ENCODE data around the gene STK26.
"Not testable (repeated sequence)": the region's sequence is repeated elsewhere in the genome, so short reads cannot be mapped to it uniquely, and the experiment has no call there.

STK26 gene

DNA sequence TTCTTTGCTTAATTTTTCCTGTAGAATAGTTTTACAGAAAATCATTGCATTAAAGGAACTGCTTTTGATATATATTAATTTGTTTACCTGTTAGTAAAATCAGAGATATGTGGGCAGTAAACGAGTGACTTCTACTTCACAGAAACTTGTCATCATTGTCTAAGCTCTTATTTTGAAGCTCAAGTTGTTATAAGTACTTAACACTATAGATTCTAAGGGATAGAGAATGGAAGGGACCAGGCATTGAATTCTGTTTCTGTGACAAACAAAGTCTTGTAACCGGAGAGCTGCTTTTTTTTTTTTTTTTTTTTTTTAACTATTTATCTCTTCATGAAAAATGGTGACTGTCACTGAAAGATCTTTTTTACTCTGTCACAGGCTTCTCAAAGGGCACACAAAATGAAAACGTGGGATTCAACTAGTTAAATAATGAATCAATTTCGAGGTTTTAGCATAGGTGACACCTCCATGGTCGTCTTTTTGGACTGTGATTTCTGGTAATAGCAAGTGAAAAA is 14.4 kb downstream of the STK26 start:
- no peaks in the 10 kb centered on the region for H3K36me3 ChIP-seq (ENCODE audit: control insufficient read depth in 2 of 2, insufficient read depth in 2 of 2, low read length in 2 of 2)
- no peak overlapping the region for H3K4me3 ChIP-seq (ENCODE audit: low read length in 2 of 2)
- no peak overlapping the region for H3K9ac ChIP-seq (ENCODE audit: low read length in 2 of 2)
- no peaks in the 10 kb centered on the region for H3K4me1 ChIP-seq (ENCODE audit: control insufficient read depth, insufficient read depth, low read length)
- no peaks in the 10 kb centered on the region for H3K27me3 ChIP-seq (ENCODE audit: control insufficient read depth in 1 of 2, insufficient read depth in 2 of 2, low read length in 2 of 2)
- H3K27ac ChIP-seq (ENCODE audit: low read length), result no peak overlapping the region
- no peaks in the 10 kb centered on the region for H3K9me3 ChIP-seq (ENCODE audit: control insufficient read depth in 2 of 2, low read length in 2 of 2)

DNA sequence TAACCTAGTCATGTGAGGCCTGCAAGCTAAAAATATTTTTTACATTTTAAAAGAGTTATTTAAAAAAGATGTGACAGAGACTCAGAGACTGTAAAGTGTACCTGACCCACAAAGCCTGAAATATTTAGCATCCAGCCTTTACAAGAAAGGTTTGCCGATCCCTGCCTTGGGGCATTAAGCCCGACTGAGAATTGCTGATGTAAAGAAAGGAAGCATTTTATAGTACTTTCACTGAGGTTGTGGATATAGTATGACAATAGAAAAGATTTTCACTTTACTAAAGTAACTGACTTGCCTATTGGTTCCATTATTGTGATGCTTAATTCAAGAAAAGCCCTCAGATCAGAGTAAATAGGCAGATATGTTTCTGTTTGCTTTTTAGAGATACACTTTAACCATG is 17.0 kb downstream of the STK26 start:
- H3K36me3 ChIP-seq (ENCODE audit: control insufficient read depth in 2 of 2, insufficient read depth in 2 of 2, low read length in 2 of 2), result no peaks in the 10 kb centered on the region
- H3K9ac ChIP-seq (ENCODE audit: low read length in 2 of 2), result no peak overlapping the region
- no peak overlapping the region for H3K4me3 ChIP-seq (ENCODE audit: low read length in 2 of 2)
- H3K4me1 ChIP-seq (ENCODE audit: control insufficient read depth, insufficient read depth, low read length), result no peaks in the 10 kb centered on the region
- no peaks in the 10 kb centered on the region for H3K27me3 ChIP-seq (ENCODE audit: control insufficient read depth in 1 of 2, insufficient read depth in 2 of 2, low read length in 2 of 2)
- H3K9me3 ChIP-seq (ENCODE audit: control insufficient read depth in 2 of 2, low read length in 2 of 2), result no peaks in the 10 kb centered on the region
- no peak overlapping the region for H3K27ac ChIP-seq (ENCODE audit: low read length)

DNA sequence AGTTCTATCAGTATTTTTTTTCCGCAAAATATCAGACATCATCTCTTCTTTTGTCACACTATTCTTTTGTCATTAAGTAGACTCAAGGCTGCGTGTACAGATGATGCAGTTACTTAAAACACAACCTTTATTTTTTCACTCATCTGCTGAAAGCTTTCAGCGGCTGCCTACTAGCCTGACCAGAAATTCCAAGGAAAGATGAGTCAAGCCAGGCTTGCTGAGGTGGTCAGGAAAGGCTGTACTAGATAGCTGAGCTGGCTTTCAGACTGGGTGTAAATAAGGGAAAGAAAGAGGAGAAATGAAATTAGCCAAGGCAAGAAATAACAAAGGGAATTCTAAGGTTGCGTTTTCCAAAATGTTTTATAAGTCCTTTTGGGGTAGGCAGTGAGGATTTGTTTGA is 17.9 kb downstream of the STK26 start:
- no peak overlapping the region for H3K4me3 ChIP-seq (ENCODE audit: low read length in 2 of 2)
- H3K4me1 ChIP-seq (ENCODE audit: control insufficient read depth, insufficient read depth, low read length), result no peaks in the 10 kb centered on the region
- no peaks in the 10 kb centered on the region for H3K9me3 ChIP-seq (ENCODE audit: control insufficient read depth in 2 of 2, low read length in 2 of 2)
- H3K36me3 ChIP-seq (ENCODE audit: control insufficient read depth in 2 of 2, insufficient read depth in 2 of 2, low read length in 2 of 2), result no peaks in the 10 kb centered on the region
- H3K27me3 ChIP-seq (ENCODE audit: control insufficient read depth in 1 of 2, insufficient read depth in 2 of 2, low read length in 2 of 2), result no peaks in the 10 kb centered on the region
- no peak overlapping the region for H3K27ac ChIP-seq (ENCODE audit: low read length)
- H3K9ac ChIP-seq (ENCODE audit: low read length in 2 of 2), result no peak overlapping the region

DNA sequence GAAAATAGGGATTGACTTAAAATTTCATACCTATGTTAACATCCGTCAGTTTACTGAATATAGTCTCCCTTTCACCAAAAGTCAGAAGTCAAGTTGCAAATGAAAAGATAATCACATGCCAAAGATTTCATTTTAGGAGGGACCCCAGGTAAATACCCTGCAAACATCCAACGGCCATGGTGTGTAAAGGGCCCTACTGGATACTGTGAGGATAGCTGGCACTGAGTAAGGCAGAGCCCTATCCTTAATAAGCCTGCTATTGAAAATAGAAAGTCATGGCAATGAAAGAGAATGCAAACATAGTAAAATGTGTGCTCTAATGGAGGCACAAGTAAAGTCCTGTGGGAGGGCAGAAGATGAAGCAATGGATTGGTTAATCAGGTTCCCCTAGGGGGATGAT is 20.9 kb downstream of the STK26 start:
- Histone ChIP-seq H3K36me3 (ENCODE audit: control insufficient read depth in 2 of 2, insufficient read depth in 2 of 2, low read length in 2 of 2) (no peaks in the 10 kb centered on the region), H3K4me1 (ENCODE audit: control insufficient read depth, insufficient read depth, low read length) (no peaks in the 10 kb centered on the region), H3K9ac (ENCODE audit: low read length in 2 of 2) (no peak overlapping the region), H3K27ac (ENCODE audit: low read length) (no peak overlapping the region), H3K4me3 (ENCODE audit: low read length in 2 of 2) (no peak overlapping the region), H3K27me3 (ENCODE audit: control insufficient read depth in 1 of 2, insufficient read depth in 2 of 2, low read length in 2 of 2) (no peaks in the 10 kb centered on the region), H3K9me3 (ENCODE audit: control insufficient read depth in 2 of 2, low read length in 2 of 2) (no peaks in the 10 kb centered on the region)

DNA sequence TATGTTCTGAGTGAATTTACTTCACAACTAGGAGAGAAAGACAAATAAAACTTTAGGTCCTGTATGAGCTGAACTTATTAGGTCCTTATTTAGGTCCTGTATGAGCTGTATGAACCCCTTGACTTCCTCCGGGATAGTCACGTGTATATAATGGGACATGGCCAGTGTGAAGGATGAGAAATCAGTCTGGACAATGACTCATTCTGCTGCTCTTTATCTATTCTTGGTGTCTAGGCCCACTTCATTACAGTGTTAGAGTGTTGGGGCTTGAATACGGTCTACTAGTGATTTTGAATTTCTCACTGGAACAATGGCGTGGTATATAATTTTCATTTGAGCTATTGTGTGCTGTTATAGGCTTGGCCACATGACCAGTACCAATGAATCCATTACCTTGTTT is 21.9 kb downstream of the STK26 start:
- H3K27ac ChIP-seq (ENCODE audit: low read length), result no peak overlapping the region
- no peaks in the 10 kb centered on the region for H3K4me1 ChIP-seq (ENCODE audit: control insufficient read depth, insufficient read depth, low read length)
- H3K36me3 ChIP-seq (ENCODE audit: control insufficient read depth in 2 of 2, insufficient read depth in 2 of 2, low read length in 2 of 2), result no peaks in the 10 kb centered on the region
- H3K4me3 ChIP-seq (ENCODE audit: low read length in 2 of 2), result no peak overlapping the region
- no peaks in the 10 kb centered on the region for H3K9me3 ChIP-seq (ENCODE audit: control insufficient read depth in 2 of 2, low read length in 2 of 2)
- H3K9ac ChIP-seq (ENCODE audit: low read length in 2 of 2), result no peak overlapping the region
- no peaks in the 10 kb centered on the region for H3K27me3 ChIP-seq (ENCODE audit: control insufficient read depth in 1 of 2, insufficient read depth in 2 of 2, low read length in 2 of 2)

DNA sequence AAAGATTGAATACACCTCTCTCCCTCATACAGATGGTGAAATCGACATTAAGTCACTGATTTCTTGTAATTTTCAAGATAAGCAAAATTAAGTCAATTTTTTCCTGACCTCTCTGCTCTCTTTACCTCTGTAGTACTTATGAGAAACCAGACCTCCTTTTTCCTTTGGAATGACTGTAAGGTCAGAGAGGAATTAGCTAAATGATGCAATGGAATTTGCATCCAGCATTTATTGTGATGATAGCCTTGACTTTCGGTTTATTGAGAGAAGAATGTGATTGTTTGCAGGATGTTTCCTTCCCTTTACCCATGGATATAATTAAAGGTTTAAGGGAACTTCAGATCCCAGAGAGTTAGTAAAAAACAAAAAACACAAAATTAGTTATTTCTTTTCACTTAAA is 22.4 kb downstream of the STK26 start:
- Histone ChIP-seq H3K4me3 (ENCODE audit: low read length in 2 of 2) (no peak overlapping the region), H3K9me3 (ENCODE audit: control insufficient read depth in 2 of 2, low read length in 2 of 2) (no peaks in the 10 kb centered on the region), H3K27ac (ENCODE audit: low read length) (no peak overlapping the region), H3K4me1 (ENCODE audit: control insufficient read depth, insufficient read depth, low read length) (no peaks in the 10 kb centered on the region), H3K27me3 (ENCODE audit: control insufficient read depth in 1 of 2, insufficient read depth in 2 of 2, low read length in 2 of 2) (no peaks in the 10 kb centered on the region), H3K36me3 (ENCODE audit: control insufficient read depth in 2 of 2, insufficient read depth in 2 of 2, low read length in 2 of 2) (no peaks in the 10 kb centered on the region), H3K9ac (ENCODE audit: low read length in 2 of 2) (no peak overlapping the region)

DNA sequence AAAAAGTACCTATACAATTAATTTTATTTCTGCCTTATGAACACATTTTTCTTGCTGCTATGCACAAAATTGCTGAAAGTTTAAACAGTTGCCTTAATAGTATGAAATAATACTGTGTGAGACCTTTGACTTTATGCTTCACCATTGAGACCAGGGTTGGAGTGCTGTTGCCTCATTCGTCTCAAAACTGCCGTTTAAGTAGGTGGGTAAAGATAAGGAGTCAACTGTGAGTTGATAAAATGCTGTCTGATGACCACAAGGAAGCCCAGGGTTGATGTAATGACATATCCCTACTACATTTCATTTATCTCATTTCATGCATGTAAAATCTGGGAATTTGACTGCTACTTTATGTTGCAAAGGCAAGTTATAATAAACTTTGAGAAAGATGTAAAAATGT is 23.4 kb downstream of the STK26 start:
- no peaks in the 10 kb centered on the region for H3K36me3 ChIP-seq (ENCODE audit: control insufficient read depth in 2 of 2, insufficient read depth in 2 of 2, low read length in 2 of 2)
- no peaks in the 10 kb centered on the region for H3K27me3 ChIP-seq (ENCODE audit: control insufficient read depth in 1 of 2, insufficient read depth in 2 of 2, low read length in 2 of 2)
- H3K9ac ChIP-seq (ENCODE audit: low read length in 2 of 2), result no peak overlapping the region
- H3K27ac ChIP-seq (ENCODE audit: low read length), result no peak overlapping the region
- H3K4me3 ChIP-seq (ENCODE audit: low read length in 2 of 2), result no peak overlapping the region
- no peaks in the 10 kb centered on the region for H3K9me3 ChIP-seq (ENCODE audit: control insufficient read depth in 2 of 2, low read length in 2 of 2)
- H3K4me1 ChIP-seq (ENCODE audit: control insufficient read depth, insufficient read depth, low read length), result no peaks in the 10 kb centered on the region

DNA sequence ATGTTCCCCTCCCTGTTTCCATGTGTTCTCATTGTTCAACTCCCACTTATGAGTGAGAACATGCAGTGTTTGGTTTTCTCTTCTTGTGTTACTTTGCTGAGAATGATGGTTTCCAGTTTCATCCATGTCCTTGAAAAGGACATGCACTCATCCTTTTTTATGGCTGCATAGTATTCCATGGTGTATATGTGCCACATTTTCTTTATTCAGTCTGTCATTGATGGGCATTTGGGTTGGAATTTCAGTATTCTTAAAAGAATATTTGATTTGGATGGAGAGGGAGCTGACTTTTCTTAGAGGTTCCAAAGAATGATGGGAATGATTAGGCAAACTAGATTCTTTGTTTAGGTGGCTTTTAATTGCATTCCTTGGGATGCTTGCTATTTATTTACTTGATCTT is 28.7 kb downstream of the STK26 start:
- not testable (repeated sequence) for H3K9ac ChIP-seq (ENCODE audit: low read length in 2 of 2); H3K9me3 ChIP-seq (ENCODE audit: control insufficient read depth in 2 of 2, low read length in 2 of 2); H3K27me3 ChIP-seq (ENCODE audit: control insufficient read depth in 1 of 2, insufficient read depth in 2 of 2, low read length in 2 of 2); H3K4me1 ChIP-seq (ENCODE audit: control insufficient read depth, insufficient read depth, low read length); H3K36me3 ChIP-seq (ENCODE audit: control insufficient read depth in 2 of 2, insufficient read depth in 2 of 2, low read length in 2 of 2); H3K4me3 ChIP-seq (ENCODE audit: low read length in 2 of 2); H3K27ac ChIP-seq (ENCODE audit: low read length)

DNA sequence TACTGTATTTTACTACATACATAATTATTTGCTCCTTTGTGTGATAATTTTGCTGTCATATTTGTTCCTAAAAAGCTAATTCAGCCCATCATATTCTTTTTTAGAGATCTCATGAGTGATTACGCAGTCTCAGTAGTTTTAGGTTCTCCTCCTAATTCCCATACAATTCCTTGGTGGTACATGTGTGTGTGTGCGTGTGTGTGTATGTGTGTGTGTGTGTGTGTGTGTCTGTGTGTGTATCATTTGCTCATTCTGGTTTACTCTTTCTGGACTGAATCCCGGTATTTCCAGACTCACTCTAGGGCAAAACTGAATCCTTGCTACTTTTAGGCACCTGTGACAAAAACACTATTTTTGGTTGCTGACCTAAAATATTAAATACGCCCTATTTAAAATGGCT is 34.9 kb downstream of the STK26 start:
- H3K4me1 ChIP-seq (ENCODE audit: control insufficient read depth, insufficient read depth, low read length), result no peaks in the 10 kb centered on the region
- no peak overlapping the region for H3K9ac ChIP-seq (ENCODE audit: low read length in 2 of 2)
- H3K4me3 ChIP-seq (ENCODE audit: low read length in 2 of 2), result no peak overlapping the region
- H3K27ac ChIP-seq (ENCODE audit: low read length), result no peak overlapping the region
- peaks cover 0 to 4% of the 10 kb centered on the region in 2 donors for H3K27me3 ChIP-seq (ENCODE audit: control insufficient read depth in 1 of 2, insufficient read depth in 2 of 2, low read length in 2 of 2)
- no peaks in the 10 kb centered on the region for H3K36me3 ChIP-seq (ENCODE audit: control insufficient read depth in 2 of 2, insufficient read depth in 2 of 2, low read length in 2 of 2)
- no peaks in the 10 kb centered on the region for H3K9me3 ChIP-seq (ENCODE audit: control insufficient read depth in 2 of 2, low read length in 2 of 2)

DNA sequence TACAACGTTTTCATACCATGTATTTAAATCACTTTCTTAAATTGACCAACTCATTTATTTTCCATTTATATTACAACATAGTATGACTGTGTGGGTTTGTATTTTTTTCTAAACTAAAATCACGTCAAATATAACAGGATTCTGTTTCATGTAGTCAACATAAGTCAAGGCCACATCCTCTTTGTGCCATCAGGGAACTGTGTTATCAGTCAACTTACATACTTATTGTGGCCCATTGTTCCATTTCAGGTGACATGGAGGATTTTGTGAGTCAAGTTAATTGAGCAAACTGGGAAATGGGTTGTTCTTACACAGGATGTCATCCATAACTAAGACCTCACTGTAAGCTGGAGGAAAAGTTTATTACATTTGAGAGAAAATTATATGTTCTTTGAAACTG is 35.9 kb downstream of the STK26 start:
- Histone ChIP-seq H3K4me3 (ENCODE audit: low read length in 2 of 2) (no peak overlapping the region), H3K4me1 (ENCODE audit: control insufficient read depth, insufficient read depth, low read length) (no peaks in the 10 kb centered on the region), H3K9me3 (ENCODE audit: control insufficient read depth in 2 of 2, low read length in 2 of 2) (no peaks in the 10 kb centered on the region), H3K9ac (ENCODE audit: low read length in 2 of 2) (no peak overlapping the region), H3K27ac (ENCODE audit: low read length) (no peak overlapping the region), H3K27me3 (ENCODE audit: control insufficient read depth in 1 of 2, insufficient read depth in 2 of 2, low read length in 2 of 2) (peaks cover 0 to 4% of the 10 kb centered on the region in 2 donors), H3K36me3 (ENCODE audit: control insufficient read depth in 2 of 2, insufficient read depth in 2 of 2, low read length in 2 of 2) (no peaks in the 10 kb centered on the region)

DNA sequence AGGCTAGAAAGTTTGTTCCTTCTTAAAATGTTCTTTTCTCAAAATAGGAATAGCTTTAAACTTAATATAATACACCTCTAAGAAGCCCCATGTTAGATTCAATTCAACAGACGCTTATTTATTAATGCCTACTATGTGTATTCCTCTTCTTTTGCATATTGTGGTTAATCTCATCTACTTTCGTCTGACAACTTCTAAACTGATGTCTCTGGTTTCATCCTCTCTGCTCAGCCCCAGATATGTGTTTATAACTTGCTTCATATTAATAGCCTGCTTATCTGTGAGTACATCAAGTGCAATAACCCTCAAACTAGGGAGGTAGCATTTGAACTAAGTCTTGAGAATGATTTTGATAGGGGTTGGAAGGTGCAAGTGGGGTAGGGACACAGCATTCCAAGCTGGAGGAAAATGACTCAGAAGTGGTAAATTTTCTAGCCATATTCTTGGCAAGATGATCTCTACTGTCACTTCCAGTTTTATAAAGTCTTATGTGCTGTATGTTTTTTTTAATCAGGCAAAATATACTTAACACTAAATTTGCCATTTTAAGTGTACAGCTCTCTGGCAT is 37.0 kb downstream of the STK26 start:
- no peak overlapping the region for H3K27ac ChIP-seq (ENCODE audit: low read length)
- H3K4me1 ChIP-seq (ENCODE audit: control insufficient read depth, insufficient read depth, low read length), result no peaks in the 10 kb centered on the region
- no peaks in the 10 kb centered on the region for H3K36me3 ChIP-seq (ENCODE audit: control insufficient read depth in 2 of 2, insufficient read depth in 2 of 2, low read length in 2 of 2)
- H3K4me3 ChIP-seq (ENCODE audit: low read length in 2 of 2), result no peak overlapping the region
- H3K9ac ChIP-seq (ENCODE audit: low read length in 2 of 2), result no peak overlapping the region
- no peaks in the 10 kb centered on the region for H3K9me3 ChIP-seq (ENCODE audit: control insufficient read depth in 2 of 2, low read length in 2 of 2)
- peaks cover 0 to 4% of the 10 kb centered on the region in 2 donors for H3K27me3 ChIP-seq (ENCODE audit: control insufficient read depth in 1 of 2, insufficient read depth in 2 of 2, low read length in 2 of 2)
